Testis (tissue), 5 donors: Measurements from ENCODE around the gene ZCCHC14. TPM values are rescaled to one million over a fixed set of nuclear protein-coding genes. Genes with fewer than 3 reads are reported as not detected.

ENCODE experiments used
- DNase-seq: peaks from one replicate; pipeline ENCODE4 v3.0.0-alpha.2; 2019
- H3K27ac ChIP-seq, 2 donors: fragments of 200-600 bp; sonication (generic); one replicate each; pipeline ENCODE4 v1.5.1; 2019
- H3K27me3 ChIP-seq: fragments of 200-600 bp; sonication (generic); one replicate; pipeline ENCODE4 v1.5.1; 2019
- H3K36me3 ChIP-seq: fragments of 200-600 bp; sonication (generic); one replicate; pipeline ENCODE4 v1.5.1; 2017; ENCODE audit warnings: low read depth; ENCODE audit errors: missing control alignments
- H3K4me1 ChIP-seq: fragments of 200-600 bp; sonication (generic); one replicate; pipeline ENCODE4 v1.5.1; 2019
- H3K4me3 ChIP-seq, 2 donors: fragments of 200-600 bp; sonication (generic); one replicate each; pipeline ENCODE4 v1.5.1; 2017 to 2019
- H3K9me3 ChIP-seq: fragments of 200-600 bp; sonication (generic); one replicate; pipeline ENCODE4 v1.5.1; 2017
- POLR2A ChIP-seq: fragments of 450-650 bp; IDR thresholded peaks from one replicate; pipeline ENCODE4 v1.6.1; 2017; ENCODE audit warnings: antibody characterized with exemption, mild to moderate bottlenecking, moderate library complexity
- WGBS, 2 donors: methylation state at CpG; one replicate each; pipeline ENCODE4 v1.1.5; 2018; 5-methylcytosine and 5-hydroxymethylcytosine counted together
- intact Hi-C: fragments of 100-400 bp; cut with DNase I; formaldehyde crosslinking; loops from one replicate; pipeline ENCODE4 v1.15.1; 2023; ENCODE audit warnings: low total_unique reads
- long read RNA-seq, 2 donors: transcript quantifications; one replicate each; lab custom pipeline, GENCODE V29; 2026
- polyA plus RNA-seq: library from polyadenylated mRNA; stranded (reverse); fragments of 350-450 nt; fragmentation: Illumina TruSeq; extraction: RNeasy Lipid Tissue Mini Kit (QIAGEN cat#74804); gene quantifications from one replicate; pipeline ENCODE4 v1.2.3, GENCODE V29; 2014; ENCODE audit warnings: low read depth, low replicate concordance; ENCODE audit not compliant: insufficient read depth
- total RNA-seq, 2 donors: library from RNA; depleted of rRNA; stranded (reverse); fragments of >200 nt; gene quantifications; one replicate each; pipeline ENCODE4 v1.2.3, GENCODE V29; 2016
- TF ChIP-seq, protein P1 (sequence below), 3 experiments: fragments of 450-650 bp in 2 of 3; fragments of 200-600 bp in 1 of 3; sonication (generic) in 1 of 3; IDR thresholded peaks; one replicate each; pipeline ENCODE4 v1.5.1; 2016 to 2019; ENCODE audit warnings: antibody characterized with exemption in 3 of 3, mild to moderate bottlenecking in 2 of 3, moderate library complexity in 1 of 3

ZCCHC14 gene
- total RNA-seq (10 to 100 TPM; 82.3 to 94.0 TPM), polyA plus RNA-seq (130 TPM)
- long read RNA-seq, donor 1, full-length matches to known transcripts = 2 of 30 reads
- long read RNA-seq, donor 1, partial matches to known transcripts = 28 of 30 reads
- long read RNA-seq, donor 1, other reads (novel, unspliced or antisense) = 0 of 30 reads
- long read RNA-seq, donor 2 = 0 reads

DNA sequence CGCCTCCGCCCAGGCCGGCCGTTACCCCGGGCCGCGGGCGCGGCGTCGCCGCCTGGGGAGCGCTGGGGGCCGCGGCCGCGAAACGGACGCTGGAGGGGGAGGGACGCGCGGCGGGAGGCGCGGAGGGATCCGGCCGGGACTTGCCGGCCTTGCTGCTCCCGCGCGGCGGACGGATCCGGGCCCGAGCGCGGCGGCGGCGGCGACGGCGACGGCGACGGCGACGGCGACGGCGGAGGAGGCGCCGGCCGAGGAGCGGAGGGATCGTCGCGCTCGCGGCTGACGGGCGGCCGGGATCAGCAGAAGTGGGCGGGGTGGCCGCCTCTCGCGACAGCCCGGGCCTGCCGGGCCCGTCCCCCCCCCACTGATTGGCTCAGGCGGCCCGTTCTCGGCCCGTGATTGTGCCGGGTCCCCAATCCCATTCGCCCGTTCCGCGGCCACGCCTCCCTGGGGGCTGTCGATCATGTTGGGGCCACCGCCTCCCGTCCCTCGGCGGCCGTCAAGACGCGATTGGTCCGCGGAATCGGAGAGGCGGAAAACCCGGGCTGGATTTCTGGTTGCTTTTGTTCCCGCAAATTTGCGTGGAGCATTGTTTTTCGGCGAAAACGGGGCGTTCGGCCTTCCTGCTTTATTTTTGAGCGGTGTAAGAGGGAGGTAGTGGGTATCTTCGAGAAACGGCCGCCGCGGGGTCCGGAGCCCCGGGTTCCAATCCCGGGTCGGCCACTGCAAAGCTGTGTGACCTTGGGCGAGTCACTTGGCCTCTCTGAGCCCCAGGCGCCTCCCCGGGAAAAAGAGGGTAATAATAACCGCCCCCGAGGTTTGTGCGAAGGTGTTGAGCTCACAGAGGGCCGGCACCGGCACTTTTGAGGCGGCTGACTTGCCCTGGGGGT, at the start of gene ZCCHC14:
Gene ZCCHC14 (minus strand): TSS at position 304 of the 887 bp plus-strand sequence. CDS start 786 bp downstream, outside the sequence.
- intact Hi-C loops = no loop called here
- Histone ChIP-seq H3K4me3 (peak within 1 kb of the TSS; percentile 58 to 60), H3K27ac (peak within 1 kb of the TSS in 1 of 2 donors; percentile 69), H3K9me3 (no peaks in the 10 kb centered on the region), H3K4me1 (peaks cover 36% of the 10 kb centered on the region), H3K27me3 (no peaks in the 10 kb centered on the region), H3K36me3 (no peaks in the 10 kb centered on the region)
- TF ChIP-seq POLR2A = no peak
- TF ChIP-seq, protein P1, sequence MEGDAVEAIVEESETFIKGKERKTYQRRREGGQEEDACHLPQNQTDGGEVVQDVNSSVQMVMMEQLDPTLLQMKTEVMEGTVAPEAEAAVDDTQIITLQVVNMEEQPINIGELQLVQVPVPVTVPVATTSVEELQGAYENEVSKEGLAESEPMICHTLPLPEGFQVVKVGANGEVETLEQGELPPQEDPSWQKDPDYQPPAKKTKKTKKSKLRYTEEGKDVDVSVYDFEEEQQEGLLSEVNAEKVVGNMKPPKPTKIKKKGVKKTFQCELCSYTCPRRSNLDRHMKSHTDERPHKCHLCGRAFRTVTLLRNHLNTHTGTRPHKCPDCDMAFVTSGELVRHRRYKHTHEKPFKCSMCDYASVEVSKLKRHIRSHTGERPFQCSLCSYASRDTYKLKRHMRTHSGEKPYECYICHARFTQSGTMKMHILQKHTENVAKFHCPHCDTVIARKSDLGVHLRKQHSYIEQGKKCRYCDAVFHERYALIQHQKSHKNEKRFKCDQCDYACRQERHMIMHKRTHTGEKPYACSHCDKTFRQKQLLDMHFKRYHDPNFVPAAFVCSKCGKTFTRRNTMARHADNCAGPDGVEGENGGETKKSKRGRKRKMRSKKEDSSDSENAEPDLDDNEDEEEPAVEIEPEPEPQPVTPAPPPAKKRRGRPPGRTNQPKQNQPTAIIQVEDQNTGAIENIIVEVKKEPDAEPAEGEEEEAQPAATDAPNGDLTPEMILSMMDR (IDR thresholded peaks at IDR 0.05) = no peak
- peak; percentile 99 for DNase-seq
- whole genome bisulfite sequencing, 2 donors = 0 to 1% methylated on average over 22 to 94 of the region's 119 CpGs

DNA sequence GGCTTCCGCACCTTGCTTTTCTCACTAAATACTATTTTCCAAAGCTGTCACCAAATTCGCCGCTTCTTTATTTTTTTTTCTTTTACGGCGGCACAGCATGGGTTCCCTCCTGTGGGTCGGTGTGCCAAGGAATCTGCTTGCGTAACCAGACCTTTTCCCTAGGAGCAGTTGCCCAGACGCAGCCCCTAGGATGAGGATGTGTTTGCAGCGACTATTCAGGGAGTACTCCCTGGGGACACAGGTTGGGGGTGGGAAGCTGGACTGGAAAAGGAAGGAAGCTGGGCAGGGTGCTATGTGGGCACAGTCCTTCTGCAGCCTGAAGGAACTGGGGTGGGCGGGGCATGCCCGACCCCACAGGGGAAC, 49.0 kb upstream of the ZCCHC14 start:
- 66 to 69% methylated on average over 11 of the region's 11 CpGs for WGBS, 2 donors
- intact Hi-C loops = no loop called here
- Histone ChIP-seq H3K9me3 (no peaks in the 10 kb centered on the region), H3K4me3 (no peak overlapping the region), H3K27me3 (no peaks in the 10 kb centered on the region), H3K27ac (no peak overlapping the region), H3K36me3 (no peaks in the 10 kb centered on the region), H3K4me1 (no peaks in the 10 kb centered on the region)
- no peak for TF ChIP-seq POLR2A
- TF ChIP-seq, protein P1 (IDR thresholded peaks at IDR 0.05) = no peak
- DNase-seq = no peak

DNA sequence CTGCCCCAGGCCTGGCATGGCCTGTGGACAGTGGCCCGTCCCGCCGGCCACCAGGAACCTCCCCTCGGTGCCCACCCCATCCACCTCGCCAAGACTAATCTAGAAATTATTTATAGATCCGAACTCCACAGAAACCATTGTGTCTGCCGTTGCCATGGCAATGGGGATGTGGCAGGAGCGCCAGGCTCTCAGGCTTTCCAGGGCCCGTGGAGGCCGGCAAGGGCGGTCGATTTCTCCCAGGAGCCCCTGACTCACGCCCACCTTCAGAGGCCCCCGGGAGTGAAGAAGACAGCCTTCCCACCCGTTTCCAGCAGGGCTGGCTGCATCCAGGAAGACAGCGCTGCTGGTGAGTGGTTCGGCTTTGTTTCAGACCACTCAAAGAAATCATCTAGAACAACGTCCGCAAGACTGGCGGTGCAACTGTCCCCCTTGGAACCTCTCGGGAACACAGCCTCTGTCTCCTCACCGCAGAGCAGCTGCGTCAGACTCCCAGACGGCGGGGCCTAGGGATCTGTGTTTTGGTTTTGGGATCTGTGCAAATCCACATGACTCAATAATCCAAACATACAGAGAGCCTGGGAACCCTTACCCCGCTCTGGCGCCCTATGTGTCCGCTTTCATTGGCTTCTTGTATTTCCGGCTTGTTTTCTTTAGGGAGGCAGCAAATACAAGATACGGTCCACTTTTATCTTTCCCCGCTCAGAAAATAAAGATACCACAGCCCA, 48.5 kb upstream of the ZCCHC14 start:
- no peak overlapping the region for H3K27ac ChIP-seq
- no peaks in the 10 kb centered on the region for H3K36me3 ChIP-seq
- H3K4me3 ChIP-seq = no peak overlapping the region
- H3K4me1 ChIP-seq = no peaks in the 10 kb centered on the region
- DNase-seq = no peak
- H3K9me3 ChIP-seq = no peaks in the 10 kb centered on the region
- intact Hi-C loops = no loop called here
- TF ChIP-seq, protein P1 (IDR thresholded peaks at IDR 0.05) = no peak
- TF ChIP-seq POLR2A = no peak
- WGBS, 2 donors = 46 to 54% methylated on average over 6 to 31 of the region's 31 CpGs
- no peaks in the 10 kb centered on the region for H3K27me3 ChIP-seq

DNA sequence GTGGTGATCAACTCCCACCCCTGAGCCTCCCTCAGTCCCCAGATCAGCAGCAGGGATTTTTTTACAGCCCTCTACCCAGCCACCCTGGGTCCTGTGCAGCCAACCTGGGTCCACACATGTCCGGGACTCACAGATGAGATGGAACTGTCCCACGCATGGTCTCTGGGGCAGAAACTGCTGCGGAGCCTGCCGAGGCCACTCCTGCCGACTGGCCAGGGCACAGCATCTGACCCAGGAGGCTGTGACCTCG, 48.0 kb upstream of the ZCCHC14 start:
- no peak overlapping the region for H3K27ac ChIP-seq
- WGBS, 2 donors = 51% methylated on average over 6 of the region's 6 CpGs; no CpG with 5 or more reads in 1 of the 2 donors

More for the DNA sequence above, 48.0 kb upstream of the ZCCHC14 start:
- no peaks in the 10 kb centered on the region for H3K4me1 ChIP-seq
- H3K4me3 ChIP-seq = no peak overlapping the region
- no peaks in the 10 kb centered on the region for H3K9me3 ChIP-seq
- no peak for DNase-seq
- no peak for TF ChIP-seq POLR2A
- intact Hi-C loops = no loop called here
- no peaks in the 10 kb centered on the region for H3K27me3 ChIP-seq
- H3K36me3 ChIP-seq = no peaks in the 10 kb centered on the region
